ENCODE data around the gene ACTN3.
"Not testable (repeated sequence)": the region's sequence is repeated elsewhere in the genome, so short reads cannot be mapped to it uniquely, and the experiment has no call there.

The ACTN3 gene

GRCh38 chr11:66593303-66593635 is 46.6 kb downstream of the ACTN3 start:
- Mint-ChIP-seq H3K27ac (peak overlapping the region; percentile 97), H3K36me3 (peaks cover 10% of the 10 kb centered on the region), H3K4me3 (peak overlapping the region; percentile 98), H3K9me3 (no peaks in the 10 kb centered on the region), H3K4me1 (peaks cover 37% of the 10 kb centered on the region)
- no peak for ATAC-seq
- DNase-seq (ENCODE audit: low spot score in 2 of 2) = no peak

GRCh38 chr11:66593650-66594049 is 46.9 kb downstream of the ACTN3 start:
- peaks cover 10% of the 10 kb centered on the region for H3K36me3 Mint-ChIP-seq
- peak overlapping the region; percentile 97 for H3K27ac Mint-ChIP-seq
- no peaks in the 10 kb centered on the region for H3K9me3 Mint-ChIP-seq
- peak overlapping the region; percentile 98 for H3K4me3 Mint-ChIP-seq
- no peak for DNase-seq (ENCODE audit: low spot score in 2 of 2)
- peaks cover 37% of the 10 kb centered on the region for H3K4me1 Mint-ChIP-seq
- ATAC-seq = no peak

- Mint-ChIP-seq H3K4me1 (peaks cover 37% of the 10 kb centered on the region), H3K27ac (peak overlapping the region; percentile 88), H3K36me3 (peaks cover 16% of the 10 kb centered on the region), H3K4me3 (peak overlapping the region; percentile 48), H3K9me3 (no peaks in the 10 kb centered on the region)
- no peak for ATAC-seq
- no peak for DNase-seq (ENCODE audit: low spot score in 2 of 2)
These were observed 48.7 kb downstream of the ACTN3 start for GRCh38 chr11:66595245-66595904.

- Mint-ChIP-seq H3K4me1 (peaks cover 14% of the 10 kb centered on the region), H3K36me3 (peaks cover 30% of the 10 kb centered on the region), H3K4me3 (no peak overlapping the region), H3K27ac (no peak overlapping the region), H3K9me3 (no peaks in the 10 kb centered on the region)
- DNase-seq (ENCODE audit: low spot score in 2 of 2) = no peak
- ATAC-seq = no peak
These were observed 52.3 kb downstream of the ACTN3 start for GRCh38 chr11:66598993-66599392.

- peaks cover 6% of the 10 kb centered on the region for H3K4me1 Mint-ChIP-seq
- no peak for ATAC-seq
- DNase-seq (ENCODE audit: low spot score in 2 of 2) = no peak
- no peak overlapping the region for H3K4me3 Mint-ChIP-seq
- H3K27ac Mint-ChIP-seq = peak overlapping the region; percentile 37
- H3K9me3 Mint-ChIP-seq = no peaks in the 10 kb centered on the region
- H3K36me3 Mint-ChIP-seq = peaks cover 37% of the 10 kb centered on the region
These were observed 53.5 kb downstream of the ACTN3 start for GRCh38 chr11:66600219-66600618.

GRCh38 chr11:66600631-66601233 is 54.0 kb downstream of the ACTN3 start:
- Mint-ChIP-seq H3K36me3 (peaks cover 37% of the 10 kb centered on the region), H3K27ac (peak overlapping the region; percentile 37), H3K9me3 (no peaks in the 10 kb centered on the region), H3K4me3 (no peak overlapping the region), H3K4me1 (peaks cover 1% of the 10 kb centered on the region)
- ATAC-seq = no peak
- DNase-seq (ENCODE audit: low spot score in 2 of 2) = no peak

DNA sequence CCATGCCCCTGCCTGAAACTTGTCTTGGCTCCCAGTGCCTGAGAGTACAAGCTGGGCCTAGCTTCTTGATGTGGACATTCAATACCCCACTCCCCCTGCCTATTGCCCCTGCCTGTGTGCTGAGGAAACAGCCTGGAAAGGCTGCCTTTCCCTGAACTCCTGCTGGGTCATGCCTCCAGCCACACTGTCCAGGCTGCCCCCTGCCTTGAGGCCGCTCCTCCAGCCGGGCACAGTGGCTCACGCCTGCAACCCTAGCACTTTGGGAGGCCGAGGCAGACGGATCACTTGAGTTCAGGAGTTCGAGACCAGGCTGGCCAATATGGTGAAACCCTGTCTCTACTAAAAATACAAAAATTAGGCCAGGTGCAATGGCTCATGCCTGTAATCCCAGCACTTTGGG is 56.4 kb downstream of the ACTN3 start:
- H3K4me3 Mint-ChIP-seq = no peak overlapping the region
- H3K9me3 Mint-ChIP-seq = no peaks in the 10 kb centered on the region
- no peak for DNase-seq (ENCODE audit: low spot score in 2 of 2)
- H3K27ac Mint-ChIP-seq = no peak overlapping the region
- H3K4me1 Mint-ChIP-seq = no peaks in the 10 kb centered on the region
- H3K36me3 Mint-ChIP-seq = peaks cover 47% of the 10 kb centered on the region
- ATAC-seq = no peak

DNA sequence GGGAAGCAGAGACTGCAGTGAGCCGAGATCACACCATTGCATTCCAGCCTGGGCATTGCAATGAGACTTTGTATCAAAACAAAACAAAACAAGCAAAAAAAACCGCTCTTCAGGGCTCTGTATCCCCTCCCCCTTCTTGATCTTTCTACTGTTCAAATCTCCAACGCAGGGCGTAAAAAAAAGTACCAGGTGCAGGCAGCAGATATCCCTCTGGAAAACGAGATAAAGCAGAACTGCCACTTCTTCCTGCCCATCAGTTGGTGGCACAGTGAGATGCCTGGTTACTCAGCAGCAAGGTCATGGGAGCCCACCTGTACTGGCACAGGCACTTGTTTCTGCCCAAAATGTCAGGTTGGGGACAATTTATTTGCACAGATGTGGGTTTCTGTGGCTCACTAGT is 57.5 kb downstream of the ACTN3 start:
- no peak for ATAC-seq
- Mint-ChIP-seq H3K9me3 (no peaks in the 10 kb centered on the region), H3K4me1 (no peaks in the 10 kb centered on the region), H3K27ac (no peak overlapping the region), H3K4me3 (no peak overlapping the region), H3K36me3 (peaks cover 47% of the 10 kb centered on the region)
- no peak for DNase-seq (ENCODE audit: low spot score in 2 of 2)

GRCh38 chr11:66606608-66607007 is 59.9 kb downstream of the ACTN3 start:
- H3K4me3 Mint-ChIP-seq; H3K4me1 Mint-ChIP-seq; ATAC-seq; H3K9me3 Mint-ChIP-seq; DNase-seq (ENCODE audit: low spot score in 2 of 2): not testable (repeated sequence)
- peaks cover 31% of the 10 kb centered on the region for H3K36me3 Mint-ChIP-seq
- peak overlapping the region; percentile 26 for H3K27ac Mint-ChIP-seq

- H3K4me1 Mint-ChIP-seq = peaks cover 6% of the 10 kb centered on the region
- no peak for ATAC-seq
These were observed 60.6 kb downstream of the ACTN3 start for GRCh38 chr11:66607126-66607834.

GRCh38 chr11:66609721-66610617 is 63.3 kb downstream of the ACTN3 start:
- ATAC-seq (no peak), DNase-seq (ENCODE audit: low spot score in 2 of 2) (no peak)
- Mint-ChIP-seq H3K27ac (peak overlapping the region; percentile 60), H3K9me3 (no peaks in the 10 kb centered on the region), H3K36me3 (peaks cover 16% of the 10 kb centered on the region), H3K4me1 (peaks cover 6% of the 10 kb centered on the region), H3K4me3 (no peak overlapping the region)

More at GRCh38 chr11:66607126-66607834, 60.6 kb downstream of the ACTN3 start:
- H3K9me3 Mint-ChIP-seq = no peaks in the 10 kb centered on the region
- H3K27ac Mint-ChIP-seq = peak overlapping the region; percentile 72
- H3K36me3 Mint-ChIP-seq = peaks cover 24% of the 10 kb centered on the region
- no peak for DNase-seq (ENCODE audit: low spot score in 2 of 2)
- H3K4me3 Mint-ChIP-seq = no peak overlapping the region

GRCh38 chr11:66612458-66612857 is 65.8 kb downstream of the ACTN3 start:
- Mint-ChIP-seq H3K4me1 (peaks cover 23% of the 10 kb centered on the region), H3K36me3 (peaks cover 23% of the 10 kb centered on the region), H3K9me3 (no peaks in the 10 kb centered on the region), H3K4me3 (no peak overlapping the region), H3K27ac (no peak overlapping the region)
- ATAC-seq (no peak), DNase-seq (ENCODE audit: low spot score in 2 of 2) (no peak)
